Activated CD4-positive, CD25-positive, alpha-beta regulatory T cell treated with anti-CD3 and anti-CD28 coated beads, Interleukin-2, amount 50 U/mL, for 72 hours (primary cell): ENCODE results near the gene FOXRED1.
"Not testable (repeated sequence)": the region's sequence is repeated elsewhere in the genome, so short reads cannot be mapped to it uniquely, and the experiment has no call there.

ENCODE experiments used
- DNase-seq: peaks from one replicate; pipeline ENCODE4 v3.0.0; 2021

FOXRED1 gene

DNA sequence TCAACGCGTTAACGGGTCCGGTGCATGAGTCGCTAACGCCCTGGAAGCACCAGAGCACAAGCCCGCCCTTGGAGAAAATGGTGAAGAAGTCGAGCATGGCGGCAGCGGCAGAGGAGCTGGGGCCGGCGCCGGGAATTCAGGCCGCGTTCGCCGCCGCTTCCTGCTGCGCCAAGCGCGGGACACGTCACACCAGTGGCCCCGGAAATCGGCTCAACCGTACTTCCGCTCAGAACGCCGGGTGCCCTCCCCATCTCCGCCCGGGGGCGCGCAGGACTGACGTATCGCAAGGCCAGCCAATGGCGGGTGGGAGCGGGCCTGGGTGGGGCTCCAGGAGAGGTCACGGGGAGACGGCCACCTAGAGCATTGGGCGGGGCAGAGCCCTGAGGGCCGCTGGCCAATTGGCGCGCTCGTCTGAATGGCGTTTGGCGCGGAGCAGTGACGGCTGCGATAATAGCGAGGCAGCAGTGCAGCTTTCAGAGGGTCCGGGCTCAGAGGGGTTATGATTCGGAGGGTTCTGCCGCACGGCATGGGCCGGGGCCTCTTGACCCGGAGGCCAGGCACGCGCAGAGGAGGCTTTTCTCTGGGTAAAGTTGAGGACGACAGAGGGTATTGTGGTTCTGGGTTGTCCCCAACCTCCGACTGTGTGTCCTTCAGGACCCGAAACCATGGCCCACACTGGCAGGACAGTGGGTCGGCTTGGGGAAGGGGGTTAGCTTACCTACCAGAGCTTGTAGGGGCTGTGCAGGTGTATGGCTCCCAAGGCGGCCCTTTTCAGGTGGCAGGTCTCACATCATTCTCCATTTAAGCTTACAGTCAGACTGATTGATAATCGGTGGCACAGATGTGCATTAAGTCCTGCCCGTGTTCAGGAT lies at the start of gene FOXRED1, which contains the start of gene SRPRA:
FOXRED1 (plus strand) TSS at position 447 of the 872 bp plus-strand sequence; CDS start at position 500, 53 bp downstream.
SRPRA (minus strand) TSS at position 188 of the 872 bp plus-strand sequence; CDS start at position 97, 91 bp downstream.
- peak; percentile 99 for DNase-seq

DNA sequence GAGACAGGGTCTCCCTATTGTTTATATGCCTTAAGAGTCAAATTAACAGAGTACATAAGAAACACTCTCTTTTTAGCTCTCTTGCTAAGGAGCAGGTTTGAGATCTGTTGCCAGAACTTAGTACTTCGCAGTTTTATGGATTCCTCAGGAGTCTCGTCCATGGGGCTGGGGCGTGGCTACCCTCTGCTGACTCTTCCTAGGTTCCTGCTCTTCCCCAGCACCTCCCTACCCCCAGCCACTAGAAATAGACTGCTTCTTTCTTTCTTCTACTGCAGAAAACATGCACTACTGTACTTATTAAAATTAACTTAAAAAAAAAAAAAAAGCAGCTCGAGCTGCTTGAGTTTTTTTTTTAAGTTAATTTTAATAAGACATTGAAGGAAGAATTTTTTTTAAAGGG lies 49.4 kb upstream of the FOXRED1 start:
- no peak for DNase-seq

DNA sequence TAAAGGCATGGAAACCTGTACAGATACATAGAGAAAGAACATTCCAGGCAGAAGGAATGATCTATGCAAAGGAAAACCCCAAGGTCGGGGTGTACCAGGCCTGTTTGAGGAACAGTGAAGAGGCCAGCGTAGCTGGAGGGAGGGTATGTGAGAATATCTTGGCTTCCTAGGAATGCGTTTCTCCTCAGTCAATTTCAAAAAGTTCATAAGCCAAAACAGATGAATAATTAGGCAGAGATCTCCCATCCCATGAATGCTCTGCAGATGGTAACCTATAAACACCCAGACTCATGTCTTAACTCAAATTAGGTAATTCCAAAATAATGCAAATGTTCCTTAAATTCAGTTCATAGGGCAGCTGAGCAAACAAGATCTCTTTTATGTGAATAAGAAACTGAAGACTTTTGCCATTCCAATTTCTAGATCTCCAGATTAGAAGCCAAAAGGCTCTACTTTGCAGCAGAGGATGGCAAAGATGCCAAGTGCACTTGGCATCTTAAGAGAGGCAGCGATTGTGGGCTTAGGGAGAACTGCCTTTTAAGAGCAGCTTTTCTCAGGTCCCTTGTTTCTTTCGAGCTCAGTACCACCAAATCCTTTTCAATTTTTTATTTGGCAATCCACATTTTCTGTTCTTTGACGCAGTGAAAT lies 44.2 kb upstream of the FOXRED1 start:
- no peak for DNase-seq

GRCh38 chr11:126225295-126225665 lies 43.7 kb upstream of the FOXRED1 start:
- no peak for DNase-seq

GRCh38 chr11:126226334-126227084 lies 42.4 kb upstream of the FOXRED1 start:
- no peak for DNase-seq

- DNase-seq = no peak
Observed at GRCh38 chr11:126229858-126230540, 39.0 kb upstream of the FOXRED1 start.

GRCh38 chr11:126231725-126232459 lies 37.1 kb upstream of the FOXRED1 start:
- DNase-seq = no peak

DNA sequence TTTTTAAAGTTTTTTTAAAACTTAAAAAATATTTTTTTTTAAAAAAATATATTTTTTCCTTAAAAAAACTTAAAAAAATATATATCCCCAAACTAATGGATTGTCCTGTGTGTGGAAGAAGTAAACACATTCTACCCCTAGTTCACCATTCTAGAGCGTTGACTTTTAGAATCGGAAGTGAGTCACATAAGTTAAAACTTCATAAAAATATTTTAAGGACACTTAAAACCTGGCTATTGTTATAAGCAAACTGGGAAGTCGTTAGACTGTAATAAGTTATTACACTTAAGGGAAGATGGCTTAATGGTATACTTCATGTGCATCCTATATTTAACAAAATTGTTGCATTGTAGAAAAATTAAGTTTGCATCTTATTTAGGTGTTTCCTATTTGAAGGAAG lies 36.3 kb upstream of the FOXRED1 start:
- DNase-seq = no peak

GRCh38 chr11:126233391-126233790 lies 35.6 kb upstream of the FOXRED1 start:
- DNase-seq = no peak

- DNase-seq = no peak
Observed at GRCh38 chr11:126246636-126247035, 22.3 kb upstream of the FOXRED1 start.

DNA sequence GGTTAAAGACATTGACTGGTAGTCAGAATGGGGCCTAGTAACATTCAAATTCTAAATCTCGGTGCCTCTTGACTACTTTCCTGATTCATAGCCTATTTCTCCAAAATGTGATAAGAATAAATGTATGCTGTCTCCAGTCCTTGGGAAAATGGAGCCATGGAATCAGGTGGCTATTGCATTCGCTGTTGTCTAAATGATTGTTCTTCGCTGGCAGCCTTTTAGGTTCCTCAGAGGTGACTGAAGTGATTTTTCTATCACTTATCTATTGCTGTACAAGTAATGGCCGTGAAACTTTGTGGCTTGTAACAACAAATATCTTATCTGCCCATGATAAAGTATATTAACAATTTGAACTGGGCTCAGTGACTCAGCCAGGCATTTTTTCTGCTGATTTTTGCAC lies 15.7 kb upstream of the FOXRED1 start:
- no peak for DNase-seq

DNA sequence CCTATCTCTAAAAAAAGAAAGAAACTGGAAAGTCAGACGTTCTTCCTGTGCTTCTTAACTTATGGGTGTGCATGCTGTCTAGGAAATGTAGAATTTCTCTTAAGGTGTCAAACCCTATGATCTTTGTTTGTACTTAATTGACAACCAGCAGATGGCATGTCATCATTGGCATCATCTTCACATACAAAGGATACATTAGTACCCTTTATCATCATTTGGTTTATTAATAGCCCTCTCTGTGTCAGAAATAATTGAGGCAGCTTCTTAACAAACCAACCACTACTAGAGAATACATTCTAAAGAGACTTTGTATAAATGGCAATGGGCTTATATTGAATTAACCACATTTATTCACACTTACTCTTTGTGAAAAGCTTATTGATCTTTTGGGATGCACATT lies 14.1 kb upstream of the FOXRED1 start:
- DNase-seq = no peak

- DNase-seq = not testable (repeated sequence)
Observed at GRCh38 chr11:126255507-126255906, 13.4 kb upstream of the FOXRED1 start.

- DNase-seq = no peak
Observed at GRCh38 chr11:126256216-126256615, 12.7 kb upstream of the FOXRED1 start.

DNA sequence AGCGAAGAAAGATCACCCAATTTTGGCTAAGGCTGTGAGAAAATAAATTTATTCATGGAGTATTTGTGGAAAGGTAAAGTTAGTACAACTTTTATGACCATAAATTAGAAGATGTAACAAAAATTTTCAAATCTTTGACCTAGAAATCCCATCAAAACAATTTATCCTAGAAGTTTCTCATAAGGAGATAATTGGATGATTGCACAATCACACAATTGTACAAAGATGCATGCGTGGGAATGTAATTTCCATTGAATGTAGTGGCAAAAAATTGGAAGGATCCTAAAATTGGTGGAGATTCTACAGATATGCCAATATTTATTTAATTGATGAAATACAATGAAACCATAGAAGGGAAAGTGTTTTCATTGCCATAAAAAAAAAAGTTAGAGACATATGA lies 11.8 kb upstream of the FOXRED1 start:
- DNase-seq = no peak

DNA sequence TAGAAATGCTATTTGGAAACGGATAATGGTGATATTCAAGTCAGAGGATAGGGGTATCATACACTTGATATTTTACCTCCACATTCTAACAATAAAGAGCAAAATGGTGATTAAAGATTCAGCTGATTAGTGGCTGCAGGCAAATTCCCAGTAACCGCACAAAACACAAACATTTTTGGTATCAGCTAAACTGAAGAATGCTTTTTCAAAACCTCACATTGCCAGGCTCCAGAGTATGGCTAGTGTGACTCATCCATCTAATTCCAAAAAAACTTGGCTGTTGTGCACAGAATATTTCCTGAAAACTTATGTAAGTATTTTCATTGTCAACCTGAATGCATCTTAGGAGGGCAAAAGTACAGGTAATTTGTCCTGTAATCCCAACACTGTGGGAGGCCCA lies 11.2 kb upstream of the FOXRED1 start:
- no peak for DNase-seq

- DNase-seq = no peak
Observed at GRCh38 chr11:126262216-126262615, 6.7 kb upstream of the FOXRED1 start.

GRCh38 chr11:126263489-126263888 lies 5.5 kb upstream of the FOXRED1 start:
- no peak for DNase-seq

DNA sequence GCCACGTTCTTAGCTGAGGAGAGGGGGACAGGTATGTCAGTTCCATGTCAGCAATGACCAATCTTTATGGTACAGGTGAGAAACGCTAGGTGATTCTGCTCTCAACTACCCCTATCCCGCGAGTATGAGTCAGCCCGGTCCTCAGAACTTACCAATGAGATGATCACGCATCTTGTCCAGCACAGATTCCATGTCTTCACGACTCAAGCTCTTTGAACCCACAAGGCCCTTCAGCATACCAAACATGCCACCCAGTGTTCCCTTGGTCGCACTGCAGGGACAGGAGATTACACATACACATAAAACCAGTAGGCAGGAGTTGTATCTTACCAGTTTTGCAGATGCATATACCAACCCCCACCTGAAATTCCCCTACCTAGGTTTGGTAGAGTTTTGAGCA lies 3.1 kb upstream of the FOXRED1 start:
- DNase-seq = no peak

- DNase-seq = no peak
Observed at GRCh38 chr11:126267650-126268049, 1.3 kb upstream of the FOXRED1 start.

DNA sequence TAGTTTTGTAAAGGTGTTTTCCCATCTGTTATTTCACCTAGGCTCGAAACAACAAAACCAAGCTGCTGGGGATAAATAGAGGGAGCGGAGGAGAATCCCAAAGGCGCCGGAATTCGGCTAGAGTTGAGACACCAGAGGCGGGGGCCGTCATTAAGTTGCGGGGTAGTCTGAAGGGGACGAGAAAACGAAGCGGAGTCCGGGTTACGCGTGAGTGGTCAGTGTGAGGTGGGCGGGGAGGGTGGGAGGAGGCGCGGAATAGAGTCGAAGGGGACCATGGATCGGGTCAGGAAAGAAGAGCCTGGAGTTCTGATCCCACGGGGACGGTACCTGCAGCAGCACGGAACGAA lies 620 bp upstream of the FOXRED1 start:
- DNase-seq = no peak

GRCh38 chr11:126277322-126277721 lies 8.4 kb downstream of the FOXRED1 start:
- no peak for DNase-seq
